Fibroblast of pulmonary artery (primary cell): ENCODE measurements around the gene ARHGDIG.

Source experiments
- DNase-seq: peaks from one replicate; pipeline ENCODE4 v3.0.0-alpha.2; 2010; ENCODE audit warnings: low read depth
- H3K4me3 ChIP-seq: replicated peaks from 2 replicates; pipeline ENCODE4 v1.5.1; 2011; ENCODE audit warnings: low read depth, mild to moderate bottlenecking, control low read depth, low read length, moderate library complexity
- CTCF ChIP-seq: IDR thresholded peaks from 2 replicates; pipeline ENCODE4 v1.5.1; 2011; ENCODE audit warnings: mild to moderate bottlenecking, control low read depth, low read length, inconsistent platforms; ENCODE audit errors: missing control alignments

The ARHGDIG gene

GRCh38 chr16:311725-312124 is 31.3 kb downstream of the ARHGDIG start:
- TF ChIP-seq CTCF = no peak
- no peak for DNase-seq
- no peak overlapping the region for H3K4me3 ChIP-seq

- no peak overlapping the region for H3K4me3 ChIP-seq
- TF ChIP-seq CTCF = no peak
- DNase-seq = no peak
Observed at GRCh38 chr16:314351-314750, 34.0 kb downstream of the ARHGDIG start.

GRCh38 chr16:314795-315299 is 34.5 kb downstream of the ARHGDIG start:
- DNase-seq = no peak
- no peak overlapping the region for H3K4me3 ChIP-seq
- no peak for TF ChIP-seq CTCF

GRCh38 chr16:316741-317464 is 36.5 kb downstream of the ARHGDIG start:
- DNase-seq = no peak
- no peak overlapping the region for H3K4me3 ChIP-seq
- TF ChIP-seq CTCF = no peak

- TF ChIP-seq CTCF = no peak
- no peak for DNase-seq
- no peak overlapping the region for H3K4me3 ChIP-seq
Observed at GRCh38 chr16:317583-317982, 37.2 kb downstream of the ARHGDIG start.

- no peak overlapping the region for H3K4me3 ChIP-seq
- no peak for TF ChIP-seq CTCF
- no peak for DNase-seq
Observed at GRCh38 chr16:318628-319027, 38.2 kb downstream of the ARHGDIG start.

- DNase-seq = no peak
- no peak for TF ChIP-seq CTCF
- no peak overlapping the region for H3K4me3 ChIP-seq
Observed at GRCh38 chr16:320206-320605, 39.8 kb downstream of the ARHGDIG start.
